ENCODE data around the gene ZNF207. TPM values are rescaled to one million over a fixed set of nuclear protein-coding genes. Genes with fewer than 3 reads are reported as not detected.

ZNF207 gene
- total RNA-seq = 100 to 1,000 TPM; 251 to 252 TPM

DNA sequence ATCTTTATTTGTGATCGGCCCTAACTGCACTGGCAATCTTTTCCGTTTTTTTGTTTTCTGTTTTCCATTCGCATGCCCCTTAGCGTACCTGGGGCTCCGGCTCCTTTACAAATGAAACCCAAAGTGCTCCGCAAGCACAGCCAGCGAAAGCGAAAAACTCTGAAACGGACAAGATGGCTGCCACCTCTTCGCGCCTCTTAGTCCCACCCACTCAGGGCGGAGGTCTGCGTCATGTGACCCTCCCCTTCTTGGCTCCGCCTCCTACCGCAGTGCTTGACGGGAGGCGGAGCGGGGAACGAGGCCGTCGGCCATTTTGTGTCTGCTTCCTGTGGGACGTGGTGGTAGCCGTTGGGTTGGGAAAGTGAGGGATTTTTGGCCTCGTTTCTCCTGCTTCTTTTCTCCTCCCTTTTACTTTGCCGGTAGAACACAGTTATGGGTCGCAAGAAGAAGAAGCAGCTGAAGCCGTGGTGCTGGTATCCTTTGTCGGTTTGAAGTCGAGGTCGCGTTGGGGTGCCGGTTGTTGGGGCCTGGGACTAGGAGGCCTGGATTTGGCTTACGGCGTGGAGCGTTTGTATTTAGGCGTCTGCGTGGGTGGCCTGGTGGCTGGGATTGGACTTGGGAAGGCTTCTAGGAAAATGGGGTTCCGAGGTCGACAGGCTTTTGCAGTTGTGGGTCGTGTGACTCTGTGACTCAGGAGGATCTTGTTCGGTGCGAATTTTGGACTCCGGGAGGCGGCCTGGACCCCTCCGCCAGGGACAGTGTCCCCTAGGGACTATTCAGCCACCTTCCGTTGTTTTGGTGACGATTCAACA is at the start of gene ZNF207:
Gene ZNF207 (plus strand): TSS at position 304 of the 812 bp plus-strand sequence. CDS start 129 bp downstream, at position 433.

DNA sequence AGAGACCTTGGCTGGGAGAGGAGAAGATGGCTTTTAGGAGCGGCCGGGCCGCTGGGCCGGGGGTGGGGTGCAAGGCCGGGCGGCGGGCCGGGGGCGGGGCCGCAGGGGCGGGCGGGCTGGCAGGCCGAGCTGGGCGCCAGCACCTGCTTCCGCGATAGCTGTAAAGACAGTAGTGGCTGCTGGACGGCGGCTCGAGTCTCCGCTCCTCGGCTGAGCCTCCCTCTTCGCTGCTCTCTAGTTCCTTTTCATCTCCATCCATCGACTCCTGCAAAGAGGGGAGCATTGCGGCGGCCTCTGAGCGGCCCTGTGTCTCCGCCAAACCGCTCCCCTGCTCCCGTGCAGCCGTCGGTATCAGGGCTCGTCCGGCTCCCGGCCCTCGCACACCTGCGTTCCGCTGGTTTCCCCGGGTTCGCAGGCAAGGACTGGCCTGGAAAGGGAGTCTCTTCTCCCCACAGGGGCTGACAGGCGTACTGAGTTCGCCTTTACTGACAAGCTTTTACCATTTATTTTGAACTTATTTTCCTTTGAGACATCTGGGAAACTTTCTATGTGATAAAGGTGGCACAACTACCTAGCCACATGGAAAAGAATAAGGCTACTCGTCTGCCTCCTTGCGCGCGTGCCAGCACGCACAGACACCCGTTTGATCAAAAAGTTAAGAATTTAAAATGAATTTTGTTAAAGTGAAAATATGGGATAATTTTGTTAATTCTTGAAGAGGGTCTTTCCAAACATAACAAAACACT is 7.9 kb upstream of the ZNF207 start, which contains the start of gene C17orf75:
Gene C17orf75 (minus strand): TSS at position 317 of the 746 bp plus-strand sequence. CDS start 34 bp downstream, at position 283.

Small RNAs within 50 kb of the gene (microRNA-seq; reads per million reads assigned to microRNA genes)
- gene MIR632 (ENCODE audit: borderline microRNAs expressed, borderline replicate concordance) = not detected

Other genes with a start within 250 kb of the ZNF207 start
- 10 to 100 TPM; 25.5 to 27.7 TPM for gene RHOT1, start 207.7 kb upstream of the ZNF207 start, total RNA-seq
- 1 to 10 TPM; 2.5 TPM for gene RHBDL3, start 84.3 kb upstream of the ZNF207 start, total RNA-seq
- 10 to 100 TPM; 30.9 to 35.7 TPM for gene C17orf75, start 8.0 kb upstream of the ZNF207 start, total RNA-seq
- 10 to 100 TPM; 72.3 to 79.2 TPM for gene PSMD11, start 94.4 kb downstream of the ZNF207 start, total RNA-seq
- 1 to 10 TPM; 7.1 to 7.4 TPM for gene CDK5R1, start 136.8 kb downstream of the ZNF207 start, total RNA-seq